HepG2 (cell line): ENCODE measurements around the gene ALPK1. TPM values are rescaled to one million over a fixed set of nuclear protein-coding genes. Genes with fewer than 3 reads are reported as not detected.

ENCODE experiments used
- ATAC-seq: fragments of 200-7000 bp; cut with Tn5 transposase; 3 replicates; pipeline ENCODE4 v1.9.1; 2020; ENCODE audit warnings: mild to moderate bottlenecking, moderate library complexity
- BruUV-seq: library from RNA; stranded (reverse); fragments of 400-500 nt; replicated peaks from 2 replicates; lab custom pipeline; 2021; lab: Mats Ljungman, UMichigan
- CTCF ChIA-PET: fragments of 300-600 bp; formaldehyde crosslinking; extraction: SDS; loops from one replicate; lab custom pipeline; 2021; ENCODE audit warnings: low total read pairs, inconsistent platforms, low intra/inter-chr PET ratio; lab: Yijun Ruan, JAX
- POLR2A ChIA-PET: fragments of 350-600 bp; sonication (Branson Sonifier 250); formaldehyde crosslinking; loops from one replicate; lab custom pipeline; 2020; ENCODE audit warnings: antibody characterized with exemption, inconsistent platforms; lab: Yijun Ruan, JAX
- DNase-seq: peaks from one replicate; pipeline ENCODE4 v3.0.0-alpha.2; 2015; ENCODE audit warnings: low spot score
- FAIRE-seq: peaks from 3 replicates; lab custom pipeline; 2011; peaks lifted over from hg19 to GRCh38; lab: Jason Lieb, UNC
- H2AFZ ChIP-seq: one replicate; pipeline ENCODE4 v1.6.1; 2011; ENCODE audit warnings: low read length, inconsistent platforms
- H3K27ac ChIP-seq: fragments of 300-600 bp; 3 replicates; pipeline ENCODE4 v1.8.0; 2011; ENCODE audit warnings: mixed run types, mild to moderate bottlenecking, mixed read lengths, low read length, inconsistent platforms; ENCODE audit not compliant: insufficient read depth; ENCODE audit errors: extremely low read length
- H3K27me3 ChIP-seq, 2 experiments: fragments of 200-600 bp in 1 of 2; 2 replicates in 1 of 2; 3 replicates in 1 of 2; pipeline versions ENCODE4 v1.6.0 to v1.8.0; 2011; ENCODE audit warnings: low read length in 2 of 2, mild to moderate bottlenecking in 2 of 2, moderate library complexity in 2 of 2, inconsistent platforms in 1 of 2; ENCODE audit not compliant: insufficient read depth in 2 of 2, control insufficient read depth in 1 of 2
- H3K36me3 ChIP-seq, 2 experiments: fragments of 200-600 bp in 1 of 2; replicated peaks in 1 of 2; 2 replicates in 1 of 2; 3 replicates in 1 of 2; pipeline versions ENCODE4 v1.5.1 to v1.8.0; 2011; ENCODE audit warnings: low read length in 2 of 2, inconsistent platforms in 1 of 2; ENCODE audit not compliant: insufficient read depth in 2 of 2, control insufficient read depth in 1 of 2
- H3K4me1 ChIP-seq: 2 replicates; pipeline ENCODE4 v1.5.1; 2012; ENCODE audit warnings: low read length, inconsistent platforms; ENCODE audit not compliant: insufficient read depth
- H3K4me2 ChIP-seq: 2 replicates; pipeline ENCODE4 v1.6.0; 2011; ENCODE audit warnings: low read depth, low read length, inconsistent platforms
- H3K4me3 ChIP-seq, 3 experiments: fragments of 200-600 bp in 1 of 3; sonication (generic), shearing (Covaris generic) in 1 of 3; replicated peaks in 1 of 3; 2 replicates each; pipeline ENCODE4 v1.5.1; 2011 to 2016; ENCODE audit warnings: low read length in 3 of 3, inconsistent platforms in 2 of 3, low read depth in 2 of 3, mild to moderate bottlenecking in 2 of 3, control low read depth in 1 of 3, mixed read lengths in 1 of 3; ENCODE audit not compliant: insufficient read depth in 1 of 3
- H3K79me2 ChIP-seq: one replicate; pipeline ENCODE4 v1.6.1; 2011; ENCODE audit warnings: low read length, inconsistent platforms; ENCODE audit not compliant: insufficient read depth
- H3K9ac ChIP-seq: 2 replicates; pipeline ENCODE4 v1.6.0; 2011; ENCODE audit warnings: mild to moderate bottlenecking, low read depth, low read length, inconsistent platforms; ENCODE audit not compliant: insufficient read depth
- H3K9me3 ChIP-seq: 2 replicates; pipeline ENCODE4 v1.5.1; 2012; ENCODE audit warnings: mild to moderate bottlenecking, low read length
- H4K20me1 ChIP-seq: 2 replicates; pipeline ENCODE4 v1.6.0; 2011; ENCODE audit warnings: inconsistent platforms, mild to moderate bottlenecking, low read length, moderate library complexity; ENCODE audit not compliant: insufficient read depth
- HOXA9 ChIP-seq: sonication (generic); formaldehyde crosslinking; IDR thresholded peaks from 2 replicates; pipeline ENCODE4 v1.8.1; 2022; ENCODE audit warnings: missing genetic modification reagents, mild to moderate bottlenecking, moderate library complexity, borderline replicate concordance
- IRF2 ChIP-seq: IDR thresholded peaks from 2 replicates; pipeline ENCODE4 v1.6.1; 2018; ENCODE audit warnings: missing genetic modification reagents, missing compliant biosample characterization
- MATR3 ChIP-seq: sonication (generic); formaldehyde crosslinking; IDR thresholded peaks from 2 replicates; pipeline ENCODE4 v1.4.0; 2020; ENCODE audit warnings: missing genetic modification reagents
- WGBS: methylation state at CpG from one replicate; pipeline ENCODE4 v1.1.6; 2017; ENCODE audit warnings: low lambda C conversion rate; 5-methylcytosine and 5-hydroxymethylcytosine counted together
- in situ Hi-C: cut with HindIII; loops from 2 replicates; pipeline ENCODE4 v1.10.0; 2017; ENCODE audit warnings: low pct_unique_long_range_greater_than_20kb; ENCODE audit not compliant: extremely low pct_ligation_motif_present
- intact Hi-C: fragments of 100-400 bp; cut with micrococcal nuclease; formaldehyde crosslinking; loops from one replicate; pipeline ENCODE4 v1.10.0; 2022; ENCODE audit not compliant: unreplicated experiment
- polyA plus RNA-seq, 8 experiments: library from polyadenylated mRNA; depleted of rRNA in 3 of 8; stranded (reverse) in 7 of 8; unstranded in 1 of 8; fragments of >200 nt; fragmentation: Illumina TruSeq in 4 of 8; extraction: Trizol in 4 of 8; gene quantifications; 2 replicates each; pipeline versions ENCODE4 v1.2.1 to v1.2.3, GENCODE V29; 2011 to 2016; ENCODE audit warnings: low read depth in 4 of 8, missing spikeins in 1 of 8, mixed read lengths in 1 of 8; ENCODE audit not compliant: insufficient read depth in 1 of 8
- total RNA-seq, 5 experiments: library from RNA; depleted of rRNA; stranded (reverse); fragments of >200 nt; fragmentation: Illumina TruSeq; extraction: Trizol; gene quantifications; 2 replicates each; pipeline ENCODE4 v1.2.3, GENCODE V29; 2016; ENCODE audit warnings: low read depth in 1 of 5
- TF ChIP-seq, protein P1 (sequence below): sonication (generic); formaldehyde crosslinking; IDR thresholded peaks from 2 replicates; pipeline ENCODE4 v1.5.0; 2020; ENCODE audit warnings: mild to moderate bottlenecking, missing genetic modification reagents
- TF ChIP-seq, protein P2 (sequence below): sonication (generic); formaldehyde crosslinking; IDR thresholded peaks from 2 replicates; pipeline ENCODE4 v1.4.0; 2020; ENCODE audit warnings: missing genetic modification reagents

Gene ALPK1
- total and polyA plus RNA-seq, 2 of the 13 experiments (the other 11 are each of a cell fraction or from before 2014, with no cell fraction given), result 0.61 to 1.3 TPM

DNA sequence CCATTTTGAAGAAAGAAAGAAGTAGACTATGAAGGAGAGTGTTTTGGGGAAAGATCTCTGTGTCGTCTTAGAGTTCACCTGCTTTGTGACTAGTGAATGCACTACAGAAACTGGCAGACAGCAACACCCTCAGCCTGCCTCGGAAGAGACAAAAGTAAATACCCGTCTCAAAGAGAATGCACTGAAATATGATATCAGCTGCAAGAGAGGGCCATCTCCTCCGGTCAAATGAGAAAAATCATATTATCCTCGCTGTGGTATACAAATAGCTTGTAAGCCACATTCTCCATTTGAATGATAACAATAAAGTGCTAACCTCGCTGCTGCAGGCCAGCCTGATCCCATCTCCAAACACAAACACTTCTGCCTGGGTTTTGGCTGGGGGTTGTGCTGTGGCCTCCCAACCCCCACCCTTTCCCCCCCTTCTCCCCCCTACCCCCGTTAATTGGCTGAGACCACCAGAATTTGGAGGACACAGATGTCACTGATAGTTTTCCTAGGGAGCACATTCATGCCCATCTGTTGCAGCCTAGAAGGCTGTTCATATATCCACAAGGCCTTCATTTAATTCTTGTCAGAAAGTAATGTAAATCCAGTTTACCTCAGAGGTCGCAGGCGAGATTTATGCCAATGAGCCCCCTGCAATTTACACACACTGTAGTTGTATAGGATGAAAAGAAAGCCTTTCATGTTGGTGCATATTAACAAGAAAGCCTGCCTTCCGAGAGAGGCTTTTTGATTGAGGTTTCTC is 46.3 kb downstream of the ALPK1 start:
- H3K9me3 ChIP-seq, result no peaks in the 10 kb centered on the region
- H3K79me2 ChIP-seq, result no peaks in the 10 kb centered on the region
- no peak overlapping the region for H3K4me3 ChIP-seq
- TF ChIP-seq, protein P1, sequence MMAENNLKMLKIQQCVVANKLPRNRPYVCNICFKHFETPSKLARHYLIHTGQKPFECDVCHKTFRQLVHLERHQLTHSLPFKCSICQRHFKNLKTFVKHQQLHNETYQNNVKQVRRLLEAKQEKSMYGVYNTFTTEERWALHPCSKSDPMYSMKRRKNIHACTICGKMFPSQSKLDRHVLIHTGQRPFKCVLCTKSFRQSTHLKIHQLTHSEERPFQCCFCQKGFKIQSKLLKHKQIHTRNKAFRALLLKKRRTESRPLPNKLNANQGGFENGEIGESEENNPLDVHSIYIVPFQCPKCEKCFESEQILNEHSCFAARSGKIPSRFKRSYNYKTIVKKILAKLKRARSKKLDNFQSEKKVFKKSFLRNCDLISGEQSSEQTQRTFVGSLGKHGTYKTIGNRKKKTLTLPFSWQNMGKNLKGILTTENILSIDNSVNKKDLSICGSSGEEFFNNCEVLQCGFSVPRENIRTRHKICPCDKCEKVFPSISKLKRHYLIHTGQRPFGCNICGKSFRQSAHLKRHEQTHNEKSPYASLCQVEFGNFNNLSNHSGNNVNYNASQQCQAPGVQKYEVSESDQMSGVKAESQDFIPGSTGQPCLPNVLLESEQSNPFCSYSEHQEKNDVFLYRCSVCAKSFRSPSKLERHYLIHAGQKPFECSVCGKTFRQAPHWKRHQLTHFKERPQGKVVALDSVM, result no peak
- TF ChIP-seq IRF2 (no peak), HOXA9 (CRISPR knock-in tag) (no peak), MATR3 (CRISPR knock-in tag) (no peak)
- TF ChIP-seq, protein P2, sequence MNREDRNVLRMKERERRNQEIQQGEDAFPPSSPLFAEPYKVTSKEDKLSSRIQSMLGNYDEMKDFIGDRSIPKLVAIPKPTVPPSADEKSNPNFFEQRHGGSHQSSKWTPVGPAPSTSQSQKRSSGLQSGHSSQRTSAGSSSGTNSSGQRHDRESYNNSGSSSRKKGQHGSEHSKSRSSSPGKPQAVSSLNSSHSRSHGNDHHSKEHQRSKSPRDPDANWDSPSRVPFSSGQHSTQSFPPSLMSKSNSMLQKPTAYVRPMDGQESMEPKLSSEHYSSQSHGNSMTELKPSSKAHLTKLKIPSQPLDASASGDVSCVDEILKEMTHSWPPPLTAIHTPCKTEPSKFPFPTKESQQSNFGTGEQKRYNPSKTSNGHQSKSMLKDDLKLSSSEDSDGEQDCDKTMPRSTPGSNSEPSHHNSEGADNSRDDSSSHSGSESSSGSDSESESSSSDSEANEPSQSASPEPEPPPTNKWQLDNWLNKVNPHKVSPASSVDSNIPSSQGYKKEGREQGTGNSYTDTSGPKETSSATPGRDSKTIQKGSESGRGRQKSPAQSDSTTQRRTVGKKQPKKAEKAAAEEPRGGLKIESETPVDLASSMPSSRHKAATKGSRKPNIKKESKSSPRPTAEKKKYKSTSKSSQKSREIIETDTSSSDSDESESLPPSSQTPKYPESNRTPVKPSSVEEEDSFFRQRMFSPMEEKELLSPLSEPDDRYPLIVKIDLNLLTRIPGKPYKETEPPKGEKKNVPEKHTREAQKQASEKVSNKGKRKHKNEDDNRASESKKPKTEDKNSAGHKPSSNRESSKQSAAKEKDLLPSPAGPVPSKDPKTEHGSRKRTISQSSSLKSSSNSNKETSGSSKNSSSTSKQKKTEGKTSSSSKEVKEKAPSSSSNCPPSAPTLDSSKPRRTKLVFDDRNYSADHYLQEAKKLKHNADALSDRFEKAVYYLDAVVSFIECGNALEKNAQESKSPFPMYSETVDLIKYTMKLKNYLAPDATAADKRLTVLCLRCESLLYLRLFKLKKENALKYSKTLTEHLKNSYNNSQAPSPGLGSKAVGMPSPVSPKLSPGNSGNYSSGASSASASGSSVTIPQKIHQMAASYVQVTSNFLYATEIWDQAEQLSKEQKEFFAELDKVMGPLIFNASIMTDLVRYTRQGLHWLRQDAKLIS, result no peak
- no peak overlapping the region for H2AFZ ChIP-seq
- no peak overlapping the region for H3K9ac ChIP-seq
- FAIRE-seq (no peak), DNase-seq (no peak), ATAC-seq (no peak)
- H3K4me2 ChIP-seq, result no peak overlapping the region
- 47% methylated on average over 10 of the region's 10 CpGs for WGBS
- H4K20me1 ChIP-seq, result no peaks in the 10 kb centered on the region
- H3K27me3 ChIP-seq, result no peaks in the 10 kb centered on the region
- H3K36me3 ChIP-seq, result no peaks in the 10 kb centered on the region
- no peaks in the 10 kb centered on the region for H3K4me1 ChIP-seq
- H3K27ac ChIP-seq, result no peak overlapping the region
- intact Hi-C loops, result no loop called here
- BruUV-seq, result no TSS peak
- ChIA-PET POLR2A (no interaction called here), CTCF (no interaction called here)
- in situ Hi-C loops, result loop anchor here (25.0 kb wide), 2 partner anchors 419 to 594 kb away; no protein-coding TSS in a partner anchor
